ENCODE results near the gene MYO1B. TPM values are rescaled to one million over a fixed set of nuclear protein-coding genes. Genes with fewer than 3 reads are reported as not detected.

MYO1B gene
- total and polyA plus RNA-seq, 2 of the 8 experiments (the other 6 are each of a cell fraction or from before 2014, with no cell fraction given), result 15.5 to 61.2 TPM

- TF ChIP-seq RNF2 (IDR thresholded peaks at IDR 0.05; ENCODE audit: borderline replicate concordance, low read depth, low read length, missing control alignments, poor library complexity, severe bottlenecking) (no peak), TAF1 (IDR thresholded peaks at IDR 0.05; ENCODE audit: low read depth, low read length) (no peak)
These were observed 151.6 kb downstream of the MYO1B start (continued) for GRCh38 chr2:191396794-191397193.

Measured in H1 (cell line).